ENCODE data around the gene RUNDC3A.
"Not testable (repeated sequence)": the region's sequence is repeated elsewhere in the genome, so short reads cannot be mapped to it uniquely, and the experiment has no call there.

Gene RUNDC3A

DNA sequence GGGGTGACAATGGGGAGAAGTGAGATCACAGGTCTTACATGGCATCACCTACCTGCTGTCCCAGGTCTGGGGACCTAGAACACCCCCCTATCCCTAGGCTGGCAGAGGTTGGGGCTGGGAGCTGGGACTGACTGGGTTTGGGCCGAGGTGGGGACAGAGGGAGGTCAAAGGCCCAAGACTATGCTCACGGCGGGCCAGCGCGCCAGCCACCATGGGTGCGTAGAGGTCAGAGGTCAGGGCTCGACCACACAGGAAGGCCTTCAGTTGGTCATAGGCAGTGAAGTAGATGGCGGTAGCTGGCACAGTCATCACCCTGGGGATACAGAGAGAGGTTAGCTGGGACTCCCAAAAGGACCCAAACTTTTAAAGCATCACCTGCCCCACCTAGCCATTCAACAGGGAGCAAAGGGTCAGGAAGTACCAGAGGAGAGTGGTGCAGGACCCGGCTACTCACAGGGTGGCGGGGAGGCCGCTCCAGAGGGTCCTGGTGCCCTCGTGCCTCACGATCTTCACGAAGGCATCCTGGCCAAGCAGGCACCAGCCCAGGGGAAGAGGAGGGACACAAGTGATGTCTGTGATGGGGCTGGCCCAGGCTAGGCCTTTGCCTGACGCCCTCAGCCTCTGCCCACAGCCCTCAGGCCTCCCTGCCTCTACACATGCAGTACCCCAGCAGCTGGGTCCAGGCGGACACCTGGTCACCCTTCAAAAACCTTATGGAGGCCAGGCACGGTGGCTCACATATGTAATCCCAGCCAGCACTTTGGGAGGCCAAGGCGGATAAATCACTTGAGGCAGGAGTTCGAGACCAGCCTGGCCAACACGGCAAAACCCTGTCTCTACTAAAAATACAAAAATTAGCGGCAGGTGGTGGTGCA, 13.1 kb downstream of the RUNDC3A start:
- DNase-seq: no peak

DNA sequence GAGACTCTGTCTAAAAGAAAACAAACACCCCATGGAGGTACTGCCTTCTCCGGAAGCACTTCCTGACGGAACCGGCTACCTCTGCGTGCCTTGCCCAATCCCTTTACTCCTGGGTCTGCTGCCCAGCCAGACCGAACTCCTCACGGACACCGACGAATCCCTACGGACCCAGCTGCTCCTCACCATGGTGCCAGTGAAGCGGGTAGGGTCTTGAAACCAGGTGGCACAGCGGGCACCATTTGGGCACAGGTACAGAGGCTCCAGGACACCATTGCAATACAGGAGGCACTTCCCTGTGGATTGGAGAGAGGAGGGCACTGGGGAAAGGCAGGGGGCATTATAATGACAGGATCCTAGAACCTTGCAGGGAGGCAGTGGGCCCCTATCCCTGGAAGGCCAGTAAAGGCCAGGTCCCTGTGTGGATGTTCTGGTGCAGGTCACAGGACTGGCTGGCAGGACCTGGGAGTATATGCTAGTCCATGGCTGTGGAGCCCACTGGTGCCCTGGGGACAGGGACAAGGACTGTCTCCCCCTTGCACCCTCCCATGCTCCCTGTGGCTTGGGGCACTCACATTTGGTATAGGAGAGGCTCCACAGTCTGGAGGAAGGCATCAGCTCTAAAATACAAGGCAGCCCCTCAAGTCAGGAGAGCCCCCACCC, 14.0 kb downstream of the RUNDC3A start:
- no peak for DNase-seq

DNA sequence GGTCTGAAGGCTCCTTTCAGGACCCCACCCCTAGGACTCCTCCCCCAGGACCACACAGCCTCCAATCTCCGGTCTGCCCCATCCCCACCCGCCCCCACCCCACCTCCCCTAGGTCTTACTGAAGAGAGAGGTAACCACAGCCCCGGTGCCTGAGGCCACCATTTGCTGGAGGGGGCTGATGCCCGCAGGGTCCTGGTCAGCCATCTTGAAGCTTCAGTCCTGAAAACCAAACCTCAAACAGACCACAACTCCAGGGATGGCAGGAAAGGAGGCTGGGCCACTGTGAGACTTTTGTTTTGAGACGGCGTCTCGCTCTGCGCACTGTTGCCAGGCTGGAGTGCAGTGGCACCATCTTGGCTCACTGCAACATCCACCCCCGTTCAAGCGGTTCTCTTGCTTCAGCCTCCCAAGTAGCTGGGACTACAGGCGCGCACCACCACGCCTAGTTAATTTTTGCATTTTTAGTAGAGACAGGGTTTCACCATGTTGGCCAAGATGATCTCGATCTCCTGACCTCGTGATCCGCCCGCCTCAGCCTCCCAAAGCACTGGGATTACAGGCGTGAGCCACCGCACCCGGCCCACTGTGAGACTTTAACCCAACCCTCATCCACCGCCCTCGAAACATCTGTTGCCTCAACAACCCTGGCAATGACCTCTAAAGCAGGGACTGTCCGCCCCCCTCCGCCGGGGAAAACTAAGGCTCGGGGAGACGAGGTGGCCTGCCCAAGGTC, 15.1 kb downstream of the RUNDC3A start:
- DNase-seq: no peak

DNA sequence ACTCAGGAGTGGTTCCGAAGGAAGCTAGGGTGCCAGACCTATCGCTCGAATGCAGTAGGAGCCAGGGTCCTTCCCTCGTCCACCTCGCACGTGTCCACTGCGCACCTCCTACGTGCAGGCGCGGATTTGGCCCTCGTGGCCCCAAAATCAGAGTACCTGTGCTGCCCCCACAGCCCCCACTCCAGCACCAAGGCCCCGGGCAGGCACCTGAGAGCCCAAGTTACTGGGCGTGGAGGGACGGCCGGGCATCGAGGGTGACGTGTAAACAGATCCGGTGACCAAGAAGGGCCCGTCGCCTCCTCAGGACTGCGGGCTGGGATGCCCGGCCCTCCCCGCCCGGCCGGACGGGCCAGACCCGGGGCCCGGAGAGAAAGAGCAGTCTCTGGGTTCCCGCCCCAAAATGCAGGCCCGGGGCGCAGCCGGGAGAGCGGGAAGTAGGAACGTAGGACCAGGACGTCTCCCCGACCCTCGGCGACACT, 15.7 kb downstream of the RUNDC3A start:
- DNase-seq: no peak

DNA sequence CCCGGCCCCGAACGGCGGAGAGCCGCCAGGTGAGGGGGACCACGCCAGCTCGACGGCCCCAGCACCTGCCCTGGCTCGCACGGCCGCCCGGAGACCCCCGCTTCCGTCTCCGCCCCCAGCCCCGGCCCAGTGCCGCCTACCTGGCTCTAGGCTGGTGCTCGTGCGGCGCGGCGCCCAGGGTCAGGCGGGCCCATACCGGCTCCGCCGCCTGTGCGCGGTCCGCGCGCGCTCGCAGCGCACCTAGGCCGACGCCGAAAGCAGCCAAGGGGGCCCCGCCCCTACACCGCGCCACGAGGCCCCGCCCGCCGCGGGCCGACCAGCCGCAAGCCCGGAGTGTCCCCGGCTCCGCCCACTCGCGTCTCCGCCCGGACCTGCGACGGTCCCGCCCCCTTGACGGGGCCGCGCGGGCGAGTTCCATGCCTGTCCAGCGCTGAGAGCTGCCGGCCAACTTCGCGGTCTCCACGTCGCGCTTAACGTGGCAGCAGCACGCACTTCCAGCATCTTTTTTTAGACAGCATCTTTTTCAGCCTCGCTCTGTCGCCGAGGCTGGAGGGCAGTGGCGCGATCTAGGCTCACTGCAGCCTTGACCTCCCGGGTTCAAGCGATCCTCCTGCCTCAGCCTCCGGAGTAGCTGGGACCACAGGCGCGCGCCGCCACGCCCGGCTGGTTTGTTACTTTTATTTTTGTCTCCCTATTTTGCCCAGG, 16.3 kb downstream of the RUNDC3A start, which contains the start of gene SLC25A39:
Gene SLC25A39, minus strand, starts transcription at position 253 of the 705 bp plus-strand sequence. CDS start 1,261 bp downstream, outside the sequence.
- DNase-seq: peak; percentile 92

DNA sequence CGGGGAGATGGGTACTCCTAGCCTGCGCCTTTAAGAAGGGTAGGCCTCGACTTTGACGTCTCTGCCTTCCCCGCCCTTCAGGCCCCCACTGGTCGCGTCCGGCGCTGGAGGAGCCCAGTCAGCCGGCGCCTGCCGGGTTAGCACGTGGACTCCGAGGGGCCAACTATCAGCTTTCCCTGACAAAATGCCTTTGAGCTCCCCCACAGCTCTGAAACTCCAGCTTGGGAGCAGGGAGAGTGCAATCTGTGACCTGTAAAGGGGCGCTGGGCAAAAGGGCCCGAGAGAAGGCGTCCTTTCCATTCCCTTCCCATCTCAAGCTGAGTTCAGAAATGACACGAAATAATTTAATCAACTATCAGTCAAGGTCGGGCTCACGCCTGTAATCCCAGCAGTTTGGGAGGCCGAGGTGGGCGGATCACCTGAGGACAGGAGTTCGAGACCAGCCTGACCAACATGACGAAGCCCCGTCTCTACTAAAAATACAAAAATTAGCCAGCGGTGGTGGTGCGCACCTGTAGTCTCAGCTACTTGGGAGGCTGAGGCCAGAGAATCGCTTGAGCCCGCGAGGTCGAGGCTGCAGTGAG, 18.6 kb downstream of the RUNDC3A start:
- peak; percentile 98 for DNase-seq

DNA sequence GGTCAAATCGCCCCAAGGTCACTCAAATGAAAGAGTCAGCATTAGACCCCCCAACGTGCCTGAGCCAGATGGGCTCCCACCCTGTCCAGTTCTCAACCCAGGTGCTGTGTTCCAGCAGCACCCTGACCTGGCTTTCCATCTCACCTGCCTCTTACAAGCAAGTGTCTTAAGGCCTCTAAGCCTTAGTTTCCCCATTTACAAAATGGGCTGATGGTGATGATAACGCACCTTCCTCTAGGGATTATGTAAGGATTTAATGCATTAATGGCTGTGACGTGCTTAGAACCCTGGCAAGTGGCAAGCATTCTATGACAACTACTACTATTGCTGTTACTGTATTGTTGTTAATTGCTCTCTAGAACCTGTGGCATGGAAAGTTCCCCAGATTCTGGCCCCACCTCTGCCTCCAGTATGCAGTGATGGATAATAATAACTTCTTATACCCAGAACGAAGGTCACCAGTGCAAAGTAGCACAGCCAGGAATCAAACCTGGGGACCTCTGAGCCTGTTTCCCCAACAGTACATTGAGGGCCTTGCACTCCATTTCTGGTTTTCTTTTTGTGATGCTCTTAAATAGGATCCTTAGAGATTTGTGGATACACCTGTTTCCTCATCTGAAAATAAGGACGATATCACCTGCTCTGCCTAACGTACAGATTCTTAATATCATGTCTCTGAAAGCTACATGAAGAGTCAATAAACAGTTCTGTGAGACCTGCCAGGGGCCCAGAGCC, 19.5 kb downstream of the RUNDC3A start:
- no peak for DNase-seq

DNA sequence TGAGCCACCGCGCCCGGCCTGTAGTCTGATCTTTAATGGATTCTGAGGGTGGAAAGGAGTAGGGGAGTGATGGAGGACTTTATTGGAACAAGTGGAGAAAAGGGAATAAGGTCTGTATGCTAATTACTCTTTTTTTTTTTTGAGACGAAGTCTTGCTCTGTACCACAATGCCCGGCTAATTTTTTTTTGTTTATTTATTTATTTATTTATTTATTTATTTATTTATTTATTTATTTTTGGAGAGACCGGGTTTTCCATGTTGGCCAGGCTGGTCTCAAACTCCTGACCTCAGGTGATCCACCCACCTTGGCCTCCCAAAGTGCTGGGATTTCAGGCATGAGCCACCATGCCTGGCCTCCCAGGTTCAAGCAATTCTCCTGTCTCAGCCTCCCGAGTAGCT, 21.1 kb downstream of the RUNDC3A start:
- DNase-seq: not testable (repeated sequence)

DNA sequence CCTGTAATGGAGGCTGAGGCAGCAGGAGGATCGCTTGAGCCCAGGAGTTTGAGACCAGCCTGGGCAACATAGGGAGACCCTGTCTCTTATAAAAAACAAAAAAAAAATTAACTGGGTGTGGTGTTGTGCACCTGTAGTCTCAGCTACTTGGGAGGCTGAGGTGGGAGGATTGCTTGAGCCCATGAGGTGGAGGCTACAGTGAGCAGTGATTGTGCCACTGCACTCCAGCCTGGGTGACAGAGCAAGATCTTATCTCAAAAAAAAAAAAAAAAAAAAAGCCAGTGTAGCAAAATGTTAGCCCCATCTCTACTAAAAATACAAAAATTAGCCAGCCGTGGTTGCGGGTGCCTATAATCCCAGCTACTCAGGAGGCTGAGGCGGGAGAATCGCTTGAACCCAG, 21.9 kb downstream of the RUNDC3A start:
- not testable (repeated sequence) for DNase-seq

DNA sequence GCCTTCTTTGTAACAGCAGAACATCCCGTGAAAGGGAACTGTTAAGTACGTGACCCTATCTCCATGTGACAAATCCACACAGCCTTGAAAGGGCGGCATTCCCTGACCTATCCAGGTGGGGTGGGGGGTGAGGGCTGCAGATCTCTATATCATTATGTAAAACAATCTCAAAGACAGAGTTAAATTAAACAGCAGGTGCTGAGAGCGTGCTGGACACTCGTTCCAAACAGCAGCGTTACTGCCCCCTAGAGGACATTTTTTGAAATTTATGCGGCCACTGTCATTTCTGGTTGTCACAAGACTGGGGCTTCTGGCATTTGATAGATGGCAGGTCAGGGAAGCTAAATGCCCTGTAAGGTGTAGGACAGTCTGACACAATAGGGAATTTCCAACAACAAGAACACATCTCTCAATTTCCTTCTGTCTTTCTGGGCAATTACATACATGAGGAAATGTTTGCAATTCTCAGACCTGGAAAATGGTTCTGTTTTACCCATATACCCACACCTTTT, 22.9 kb downstream of the RUNDC3A start:
- DNase-seq: peak; percentile 61

DNA sequence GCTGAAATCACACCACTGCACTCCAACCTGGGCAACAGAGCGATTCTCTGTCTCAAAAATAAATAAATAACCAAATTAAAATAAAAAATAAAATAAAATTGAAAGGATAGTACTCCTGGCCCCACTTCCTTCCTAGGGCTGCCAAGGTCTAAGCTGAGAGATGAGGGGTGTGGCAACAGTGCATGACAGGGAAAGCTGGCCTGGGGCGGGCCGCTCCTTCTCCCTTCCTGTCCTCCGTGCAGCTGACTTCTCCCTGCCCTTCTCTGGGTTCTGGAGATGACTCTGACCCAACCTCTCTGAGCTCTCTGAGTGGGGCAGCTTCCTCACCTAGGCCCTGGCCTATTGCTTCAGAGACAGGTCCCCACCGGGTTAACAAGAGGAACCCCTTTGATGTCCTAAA, 25.0 kb downstream of the RUNDC3A start:
- DNase-seq: no peak

DNA sequence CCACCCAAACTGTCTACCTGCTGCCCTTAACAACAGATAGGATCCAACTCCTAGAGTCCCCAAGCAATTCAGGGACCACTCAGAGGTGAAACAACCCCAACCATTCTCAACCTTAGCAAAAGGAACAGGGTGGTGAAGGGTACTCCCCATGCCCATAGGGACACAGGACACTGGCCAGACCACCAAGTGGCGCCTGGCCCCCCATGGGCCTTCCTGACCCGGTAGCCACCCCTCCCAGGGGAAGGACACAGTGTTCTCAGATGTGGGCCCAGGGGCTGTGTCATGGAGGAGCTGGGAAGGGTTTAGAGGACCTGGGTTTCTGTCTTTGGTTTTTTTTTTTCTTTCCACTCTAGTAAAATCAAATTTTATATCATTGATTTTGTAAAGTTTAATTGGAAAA, 25.9 kb downstream of the RUNDC3A start:
- no peak for DNase-seq

DNA sequence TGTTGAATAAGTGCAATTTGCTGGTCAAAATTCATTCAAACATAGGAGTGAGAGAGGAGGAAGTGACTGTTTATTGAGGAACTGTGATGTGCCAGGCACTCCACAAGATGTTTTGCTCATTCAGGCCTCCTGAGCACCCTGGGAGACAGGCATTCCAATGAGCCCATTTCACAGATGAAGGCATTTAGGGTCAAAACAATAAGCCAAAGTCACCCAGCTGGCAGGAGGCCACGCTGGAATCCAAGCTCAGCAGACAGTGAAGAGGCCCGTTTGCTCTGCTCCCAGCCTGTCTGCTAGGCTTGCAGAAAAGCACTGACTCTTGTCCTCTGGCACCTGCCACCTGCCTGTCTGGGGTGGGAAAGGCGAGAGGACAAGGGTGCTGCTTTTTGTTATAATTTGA, 26.3 kb downstream of the RUNDC3A start:
- DNase-seq: no peak

DNA sequence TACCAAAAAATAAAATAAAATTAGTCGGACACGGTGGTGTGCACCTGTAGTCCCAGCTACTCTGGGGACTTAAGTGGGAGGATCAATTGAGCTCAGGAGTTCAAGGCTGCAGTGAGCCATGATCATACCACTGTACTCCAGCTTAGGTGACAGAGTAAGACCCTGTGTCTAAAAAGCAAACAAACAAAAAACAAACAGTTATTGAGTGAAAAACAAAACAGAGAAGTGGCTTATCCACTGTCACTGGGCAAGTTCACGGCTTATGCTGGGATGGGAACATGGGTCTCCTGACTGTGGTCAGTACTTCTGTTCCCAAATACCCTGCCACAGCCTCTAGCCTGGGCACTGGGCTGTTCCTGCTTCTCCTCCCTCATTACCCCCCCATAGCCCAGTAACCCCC, 27.2 kb downstream of the RUNDC3A start:
- DNase-seq: no peak

DNA sequence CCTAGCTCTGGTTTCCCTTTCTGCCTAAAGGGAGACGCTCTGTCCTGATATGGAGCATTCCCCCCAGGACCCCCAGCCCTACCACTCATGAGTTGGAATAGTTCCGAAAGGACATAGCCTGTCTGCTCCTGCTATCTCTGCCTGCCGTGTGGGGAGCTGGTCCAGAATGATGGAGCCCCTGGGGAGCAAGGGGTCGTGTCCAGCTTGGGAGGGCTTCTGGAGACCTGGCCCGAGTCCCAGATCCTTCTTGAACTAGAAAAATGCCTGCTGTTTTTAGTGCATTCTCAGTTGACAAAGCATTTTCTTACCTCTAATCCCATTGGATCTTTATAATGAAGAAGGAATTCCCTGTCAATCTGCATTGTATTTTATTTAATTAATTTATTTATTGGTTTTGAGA, 27.6 kb downstream of the RUNDC3A start:
- DNase-seq: no peak

DNA sequence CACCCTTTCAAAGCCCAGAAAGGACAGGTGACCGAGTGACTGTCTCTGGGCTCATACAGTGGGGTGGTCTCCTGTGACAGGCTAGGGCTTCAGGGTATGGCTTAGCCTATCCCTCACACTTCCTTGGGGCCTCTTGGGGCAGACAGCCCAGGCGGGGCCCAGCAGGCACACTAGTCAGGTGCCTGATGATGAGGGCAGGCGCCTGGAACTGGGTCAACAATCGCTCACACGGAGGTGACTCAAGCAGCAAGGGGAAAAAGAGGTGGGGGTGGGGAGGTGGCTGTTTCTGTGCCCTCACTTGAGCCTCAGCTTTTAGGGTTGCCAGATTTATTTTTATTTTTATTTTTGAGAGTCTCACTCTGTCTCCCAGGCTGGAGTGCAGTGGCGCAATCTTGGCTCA, 30.3 kb downstream of the RUNDC3A start:
- DNase-seq: no peak

DNA sequence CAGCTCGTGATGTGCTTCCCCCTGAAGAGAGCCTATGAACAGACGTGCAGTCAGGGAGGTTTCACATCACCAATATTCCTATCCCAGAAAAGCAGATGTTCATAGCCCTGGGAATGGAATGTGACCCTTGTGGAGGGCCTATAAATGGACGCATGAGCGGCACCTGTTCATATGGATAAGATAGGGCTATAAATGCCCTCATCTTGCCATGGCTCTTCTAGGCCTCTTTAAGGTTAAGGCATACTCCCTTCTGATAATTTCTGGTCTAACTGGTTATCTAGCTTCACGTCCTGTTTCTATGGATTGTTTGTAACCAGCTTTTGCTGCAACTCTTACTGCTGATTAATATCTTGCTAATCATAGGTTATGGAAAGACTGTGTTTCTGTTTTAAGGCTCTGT, 32.2 kb downstream of the RUNDC3A start:
- not testable (repeated sequence) for DNase-seq

DNA sequence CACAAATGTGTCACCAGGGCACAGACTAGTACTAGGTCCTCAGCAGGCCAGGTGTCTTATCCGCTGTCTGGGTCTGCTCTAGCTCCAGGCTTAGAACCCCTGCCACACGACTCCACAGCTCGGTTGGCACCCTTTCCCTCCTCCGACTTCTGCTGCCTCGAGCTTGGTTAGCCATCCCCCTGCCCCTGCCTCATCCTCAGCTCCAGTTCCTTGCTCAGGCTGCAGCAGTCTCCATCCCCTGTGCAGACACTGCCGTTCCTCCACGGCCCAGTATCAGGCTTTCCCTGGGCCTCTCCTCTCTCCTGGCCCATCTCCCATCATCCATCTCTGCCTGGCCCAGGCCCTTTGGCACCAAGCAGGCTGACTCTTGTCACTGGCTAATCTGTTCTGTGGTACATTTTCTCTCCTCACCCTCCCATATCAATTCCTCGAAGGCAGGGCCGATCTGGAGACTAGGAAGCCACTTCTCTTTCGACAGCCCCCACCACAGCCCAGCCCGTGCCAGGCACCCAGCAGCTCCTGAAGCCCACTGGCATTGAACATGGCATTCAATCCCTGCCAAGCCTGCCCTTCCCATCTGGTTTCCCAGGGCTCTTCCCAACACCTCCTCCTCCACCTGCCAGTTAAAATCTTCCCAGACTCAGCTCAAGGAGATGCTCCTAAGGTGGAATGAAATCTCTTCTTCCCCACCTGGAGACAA, 35.3 kb downstream of the RUNDC3A start:
- DNase-seq: no peak

DNA sequence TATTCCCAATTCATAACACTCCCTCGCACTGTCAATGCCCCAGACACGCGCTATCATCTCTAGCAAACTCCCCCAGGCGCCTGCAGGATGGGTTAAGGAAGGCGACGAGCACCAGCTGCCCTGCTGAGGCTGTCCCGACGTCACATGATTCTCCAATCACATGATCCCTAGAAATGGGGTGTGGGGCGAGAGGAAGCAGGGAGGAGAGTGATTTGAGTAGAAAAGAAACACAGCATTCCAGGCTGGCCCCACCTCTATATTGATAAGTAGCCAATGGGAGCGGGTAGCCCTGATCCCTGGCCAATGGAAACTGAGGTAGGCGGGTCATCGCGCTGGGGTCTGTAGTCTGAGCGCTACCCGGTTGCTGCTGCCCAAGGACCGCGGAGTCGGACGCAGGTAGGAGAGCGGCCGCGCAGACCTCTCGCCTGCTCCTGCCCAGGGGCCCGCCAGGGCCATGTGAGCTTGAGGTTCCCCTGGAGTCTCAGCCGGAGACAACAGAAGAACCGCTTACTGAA, 36.6 kb downstream of the RUNDC3A start, which contains the start of gene GRN:
Gene GRN, plus strand, starts transcription at position 364 of the 515 bp plus-strand sequence. CDS start 3,863 bp downstream, outside the sequence.
- peak; percentile 99 for DNase-seq

DNA sequence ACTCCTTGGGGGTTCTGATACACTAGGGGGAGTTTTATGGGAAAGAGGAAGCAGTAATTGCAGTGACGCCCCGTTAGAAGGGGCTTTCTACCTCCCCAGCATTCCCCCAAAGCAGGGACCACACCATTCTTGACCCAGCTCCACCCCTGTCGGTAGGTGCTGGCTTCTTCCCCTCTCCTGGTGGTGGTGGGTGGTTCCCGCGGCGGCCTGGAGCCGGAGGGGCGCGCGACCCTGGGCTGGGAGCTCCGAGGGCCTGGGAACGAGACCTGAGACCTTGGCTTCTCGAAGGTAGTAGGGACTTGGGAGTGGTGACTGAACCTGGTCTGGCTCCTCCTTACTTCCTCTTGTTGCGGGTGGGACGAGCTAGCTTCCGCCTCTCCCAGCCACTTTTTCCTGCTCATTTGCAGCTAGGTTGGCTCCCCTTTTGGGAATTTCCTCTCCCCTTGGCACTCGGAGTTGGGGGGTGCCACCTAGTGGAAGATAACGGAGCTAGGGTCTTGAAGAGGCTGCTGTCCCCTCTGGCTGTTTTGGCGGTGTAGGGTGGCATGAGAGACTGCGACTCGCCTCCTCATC, 37.1 kb downstream of the RUNDC3A start:
- DNase-seq: peak; percentile 62

All from fibroblast of skin of right quadriceps (primary cell).